NOMO-1 (cell line): ENCODE measurements around the gene IQCK.

ENCODE experiments used
- DNase-seq, 2 experiments: peaks; one replicate each; lab custom pipeline; 2025; ENCODE audit not compliant: unreplicated experiment in 2 of 2; lab: John Stamatoyannopoulos, UW

Gene IQCK

DNA sequence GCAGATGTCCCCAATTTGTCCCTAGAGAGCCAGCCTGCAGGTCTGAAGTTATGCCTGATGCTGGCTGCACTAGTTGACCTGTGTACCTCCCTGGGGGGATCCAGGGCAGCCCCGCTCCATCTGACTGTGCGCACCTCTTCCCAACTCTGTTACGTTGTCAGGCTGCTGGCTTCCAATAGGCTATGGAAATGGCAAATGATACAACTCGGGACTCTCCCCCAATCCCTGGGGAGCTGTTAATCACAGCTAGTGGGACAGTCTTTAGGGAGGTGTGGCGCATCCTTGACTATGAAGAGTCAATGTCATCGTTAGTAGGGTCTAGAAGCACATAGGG is 136.4 kb downstream of the IQCK start:
- DNase-seq: no peak

- no peak for DNase-seq
These were observed 138.0 kb downstream of the IQCK start for GRCh38 chr16:19856120-19856519.

GRCh38 chr16:19857593-19858339 is 139.7 kb downstream of the IQCK start:
- no peak for DNase-seq

- no peak for DNase-seq
These were observed 140.4 kb downstream of the IQCK start for GRCh38 chr16:19858340-19859018.

DNA sequence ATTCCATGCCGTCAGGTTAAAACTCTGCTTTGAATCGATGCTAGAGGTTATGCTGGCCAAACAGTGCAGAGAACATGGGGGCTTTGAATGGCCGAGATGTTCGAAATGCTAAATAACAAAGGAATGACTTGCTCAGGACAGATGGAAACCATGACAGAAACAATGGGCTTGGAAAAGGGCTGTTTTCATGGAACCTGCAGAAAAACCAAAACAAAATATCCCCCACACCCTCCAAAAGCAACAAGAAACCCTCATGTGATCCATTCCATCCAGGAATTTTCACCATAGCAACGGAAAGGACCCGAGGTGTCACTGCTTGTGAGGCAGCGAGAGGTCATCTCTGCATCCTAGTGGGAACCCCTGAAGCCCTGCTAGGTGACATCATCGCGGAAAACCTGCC is 141.1 kb downstream of the IQCK start:
- no peak for DNase-seq

DNA sequence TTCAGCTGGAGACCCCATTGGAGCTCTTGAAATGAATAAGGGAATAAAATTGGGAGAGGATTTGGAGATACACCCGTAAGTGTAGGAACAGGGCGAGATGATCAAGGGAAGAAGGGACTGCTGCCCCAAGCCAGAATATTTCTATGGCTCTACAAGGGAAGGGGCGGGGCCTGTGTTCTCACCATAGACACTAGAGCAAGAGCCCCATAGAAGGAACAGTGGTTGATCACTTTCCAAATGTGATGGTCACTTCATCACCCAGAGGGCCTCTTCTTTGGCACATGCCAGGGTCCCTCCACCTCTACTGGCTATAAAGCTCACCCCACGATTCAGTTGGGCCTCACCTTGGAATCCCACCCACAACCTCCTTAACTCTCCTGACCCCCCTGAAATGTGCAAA is 141.5 kb downstream of the IQCK start:
- DNase-seq: no peak

- no peak for DNase-seq
These were observed 142.3 kb downstream of the IQCK start for GRCh38 chr16:19860166-19861041.

DNA sequence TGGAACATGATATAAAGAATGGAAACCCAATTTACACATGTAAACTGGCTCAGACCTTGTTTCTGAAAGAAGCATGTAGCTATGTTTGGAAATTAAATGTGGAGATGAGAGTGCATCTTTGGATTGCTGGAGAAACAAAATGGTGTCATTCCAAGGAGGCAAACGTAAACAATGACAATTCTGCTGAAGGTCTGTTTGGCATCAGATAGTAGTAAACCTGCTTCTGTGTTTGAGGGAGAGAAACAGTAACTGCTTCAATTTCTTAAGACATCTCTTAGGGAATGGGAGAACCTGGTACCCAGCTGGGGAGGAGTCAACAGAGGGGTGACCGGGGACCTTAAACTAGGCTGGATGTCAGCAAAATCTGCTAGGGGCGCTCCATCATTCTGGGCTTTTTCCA is 143.1 kb downstream of the IQCK start:
- no peak for DNase-seq

GRCh38 chr16:19861811-19862327 is 143.8 kb downstream of the IQCK start:
- DNase-seq: no peak

GRCh38 chr16:19863990-19864389 is 145.9 kb downstream of the IQCK start:
- no peak for DNase-seq

- DNase-seq: no peak
These were observed 146.5 kb downstream of the IQCK start for GRCh38 chr16:19864566-19864965.

- no peak for DNase-seq
These were observed 150.3 kb downstream of the IQCK start for GRCh38 chr16:19868421-19868820.

- no peak for DNase-seq
These were observed 153.7 kb downstream of the IQCK start for GRCh38 chr16:19871721-19872120.

GRCh38 chr16:19872179-19872863 is 154.2 kb downstream of the IQCK start:
- no peak for DNase-seq

DNA sequence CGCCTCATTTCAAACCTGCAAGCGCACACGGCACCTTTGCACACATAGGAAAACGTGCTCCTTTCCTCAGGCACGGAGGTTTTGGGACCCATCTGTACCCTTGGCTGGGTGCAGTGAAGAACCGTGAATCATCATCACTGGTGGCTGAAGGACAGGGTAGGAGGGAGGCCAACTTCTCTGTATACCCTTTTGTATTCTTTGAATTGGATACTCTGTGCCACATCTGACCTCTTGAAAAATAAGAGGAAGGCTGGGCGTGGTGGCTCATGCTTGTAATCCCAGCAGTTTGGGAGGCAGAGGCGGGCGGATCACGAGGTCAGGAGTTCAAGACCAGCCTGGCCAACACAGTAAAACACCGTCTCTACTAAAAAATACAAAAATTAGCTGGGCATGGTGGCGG is 154.9 kb downstream of the IQCK start:
- no peak for DNase-seq

DNA sequence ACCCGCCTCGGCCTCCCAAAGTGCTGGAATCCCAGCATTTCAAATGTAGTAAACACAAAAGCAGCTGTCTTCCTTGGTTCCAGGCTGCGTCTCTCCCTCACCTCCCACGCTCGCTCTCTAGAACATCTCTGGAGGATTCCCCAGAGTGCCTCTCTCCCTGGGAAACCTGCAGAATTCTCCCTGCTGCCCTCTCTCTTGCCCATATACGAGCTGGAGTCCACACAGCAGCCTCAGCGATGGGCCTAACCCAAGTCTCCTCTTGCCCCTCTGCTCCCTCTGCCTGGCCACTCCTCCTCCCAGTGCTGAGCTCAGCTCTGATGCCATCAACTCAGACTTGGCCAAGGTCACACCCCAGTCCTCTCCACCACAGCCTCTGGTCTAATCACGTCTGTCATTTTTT is 156.0 kb downstream of the IQCK start:
- no peak for DNase-seq

DNA sequence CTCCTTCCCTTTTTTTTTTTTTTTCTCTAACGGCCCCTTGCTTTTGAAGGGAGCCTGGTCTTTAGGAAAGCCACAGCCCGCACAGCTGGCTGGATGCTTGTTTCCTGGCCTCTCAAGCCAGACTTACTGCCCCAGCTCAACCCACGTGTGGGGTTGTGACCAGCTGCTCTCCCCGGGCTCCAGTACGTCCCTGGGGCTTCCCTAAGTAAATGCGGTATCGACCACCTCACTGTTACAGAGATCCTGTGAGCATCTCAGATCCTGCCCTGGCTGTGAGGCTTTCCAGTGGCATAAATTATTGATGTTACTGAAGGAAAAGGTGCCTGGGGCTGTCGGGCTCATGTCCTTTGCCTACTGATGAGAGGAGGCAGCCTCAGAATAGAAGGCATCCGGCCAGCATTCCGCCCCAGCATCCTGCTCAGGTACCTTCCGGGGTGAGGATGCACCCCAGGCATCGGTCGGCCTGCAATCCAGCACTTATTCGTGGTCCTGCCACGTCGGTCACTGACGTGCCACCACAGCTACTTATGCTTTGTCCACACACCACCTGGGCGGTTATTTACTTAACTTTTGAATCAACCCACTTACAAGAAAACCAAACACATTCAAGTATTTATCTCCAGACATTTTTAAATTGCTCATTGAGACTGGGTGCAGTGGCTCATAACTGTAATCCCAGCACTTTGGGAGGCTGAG is 156.9 kb downstream of the IQCK start:
- DNase-seq: no peak

GRCh38 chr16:19875900-19876299 is 157.8 kb downstream of the IQCK start:
- DNase-seq: no peak

DNA sequence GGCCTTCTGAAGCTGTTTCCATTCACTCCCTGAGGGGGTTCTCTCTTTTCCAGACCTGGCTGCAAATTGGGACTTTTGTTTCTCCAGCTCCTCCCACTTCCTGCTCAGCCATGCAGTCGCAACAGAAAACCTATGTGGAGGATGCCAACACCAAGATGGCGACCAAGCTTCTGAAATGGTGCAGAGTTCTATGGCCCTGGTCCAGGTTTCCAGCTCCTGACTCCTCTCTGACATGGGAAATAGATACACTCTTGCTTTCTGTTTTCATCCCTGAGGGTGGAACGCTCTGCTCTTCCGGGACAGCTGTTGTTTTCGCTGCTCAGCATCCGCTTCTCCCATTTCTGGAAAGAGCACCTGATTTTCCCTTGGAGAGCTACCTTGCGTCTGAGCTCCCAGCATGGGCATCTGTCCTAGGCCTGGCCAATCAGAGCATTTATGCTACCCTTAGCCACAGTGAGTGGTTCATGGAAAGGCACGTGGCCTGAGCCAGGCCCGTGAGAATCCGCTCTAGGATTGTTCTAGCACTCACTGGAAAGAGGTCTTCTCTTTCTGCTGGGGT is 158.5 kb downstream of the IQCK start:
- DNase-seq: no peak

- no peak for DNase-seq
These were observed 160.7 kb downstream of the IQCK start for GRCh38 chr16:19878757-19879156.
